Neuron (in vitro differentiated cells): ENCODE results near the gene GPR12.
"Not testable (repeated sequence)": the region's sequence is repeated elsewhere in the genome, so short reads cannot be mapped to it uniquely, and the experiment has no call there.

Experiments
- H2AFZ ChIP-seq: one replicate; pipeline ENCODE4 v1.6.1; 2013; ENCODE audit warnings: low read depth, mild to moderate bottlenecking, inconsistent platforms, low read length, moderate library complexity
- H3K27me3 ChIP-seq: one replicate; pipeline ENCODE4 v1.6.1; 2013; ENCODE audit warnings: low read length; ENCODE audit not compliant: insufficient read depth
- H3K36me3 ChIP-seq: one replicate; pipeline ENCODE4 v1.6.1; 2013; ENCODE audit warnings: low read length; ENCODE audit not compliant: insufficient read depth
- H3K4me1 ChIP-seq: one replicate; pipeline ENCODE4 v1.6.1; 2013; ENCODE audit warnings: low read length; ENCODE audit not compliant: insufficient read depth
- H3K4me3 ChIP-seq: 2 replicates; pipeline ENCODE4 v1.5.1; 2013; ENCODE audit warnings: mild to moderate bottlenecking, low read length, moderate library complexity
- H3K9me3 ChIP-seq: one replicate; pipeline ENCODE4 v1.6.1; 2013; ENCODE audit warnings: low read length

GPR12 gene

GRCh38 chr13:26727122-26727521 lies 33.5 kb downstream of the GPR12 start:
- Histone ChIP-seq H3K27me3 (no peaks in the 10 kb centered on the region), H3K9me3 (no peaks in the 10 kb centered on the region), H3K4me3 (no peak overlapping the region), H3K4me1 (no peaks in the 10 kb centered on the region), H3K36me3 (no peaks in the 10 kb centered on the region), H2AFZ (no peak overlapping the region)

GRCh38 chr13:26726684-26727083 lies 33.9 kb downstream of the GPR12 start:
- H3K4me3 ChIP-seq, result no peak overlapping the region
- no peaks in the 10 kb centered on the region for H3K9me3 ChIP-seq
- no peaks in the 10 kb centered on the region for H3K36me3 ChIP-seq
- no peaks in the 10 kb centered on the region for H3K27me3 ChIP-seq
- peaks cover 2% of the 10 kb centered on the region for H3K4me1 ChIP-seq
- H2AFZ ChIP-seq, result no peak overlapping the region

- not testable (repeated sequence) for H2AFZ ChIP-seq, H3K9me3 ChIP-seq, H3K4me1 ChIP-seq, H3K27me3 ChIP-seq, H3K4me3 ChIP-seq, H3K36me3 ChIP-seq
These were observed 37.0 kb downstream of the GPR12 start for GRCh38 chr13:26723620-26724019.

- Histone ChIP-seq H3K4me3 (no peak overlapping the region), H3K4me1 (peaks cover 5% of the 10 kb centered on the region), H3K36me3 (no peaks in the 10 kb centered on the region)
These were observed 38.3 kb downstream of the GPR12 start for GRCh38 chr13:26722321-26722720.

GRCh38 chr13:26721251-26722121 lies 39.1 kb downstream of the GPR12 start:
- Histone ChIP-seq H3K36me3 (no peaks in the 10 kb centered on the region), H2AFZ (no peak overlapping the region), H3K9me3 (no peaks in the 10 kb centered on the region), H3K4me3 (no peak overlapping the region), H3K4me1 (peaks cover 5% of the 10 kb centered on the region), H3K27me3 (no peaks in the 10 kb centered on the region)

More at GRCh38 chr13:26722321-26722720, 38.3 kb downstream of the GPR12 start:
- no peak overlapping the region for H2AFZ ChIP-seq
- H3K9me3 ChIP-seq, result no peaks in the 10 kb centered on the region
- H3K27me3 ChIP-seq, result no peaks in the 10 kb centered on the region

- Histone ChIP-seq H3K9me3 (no peaks in the 10 kb centered on the region), H2AFZ (no peak overlapping the region), H3K4me1 (peaks cover 5% of the 10 kb centered on the region), H3K4me3 (no peak overlapping the region), H3K27me3 (no peaks in the 10 kb centered on the region), H3K36me3 (no peaks in the 10 kb centered on the region)
These were observed 41.1 kb downstream of the GPR12 start for GRCh38 chr13:26719356-26719945.

- H2AFZ ChIP-seq, result no peak overlapping the region
- H3K4me3 ChIP-seq, result no peak overlapping the region
- H3K36me3 ChIP-seq, result no peaks in the 10 kb centered on the region
- no peaks in the 10 kb centered on the region for H3K27me3 ChIP-seq
- H3K9me3 ChIP-seq, result no peaks in the 10 kb centered on the region
- H3K4me1 ChIP-seq, result peaks cover 5% of the 10 kb centered on the region
These were observed 41.7 kb downstream of the GPR12 start for GRCh38 chr13:26718872-26719271.

GRCh38 chr13:26718146-26718545 lies 42.4 kb downstream of the GPR12 start:
- H3K9me3 ChIP-seq, result no peaks in the 10 kb centered on the region
- no peaks in the 10 kb centered on the region for H3K27me3 ChIP-seq
- peaks cover 5% of the 10 kb centered on the region for H3K4me1 ChIP-seq
- H3K4me3 ChIP-seq, result no peak overlapping the region
- H3K36me3 ChIP-seq, result no peaks in the 10 kb centered on the region
- no peak overlapping the region for H2AFZ ChIP-seq

GRCh38 chr13:26716984-26717383 lies 43.6 kb downstream of the GPR12 start:
- H3K36me3 ChIP-seq, result no peaks in the 10 kb centered on the region
- H3K4me3 ChIP-seq, result no peak overlapping the region
- peaks cover 5% of the 10 kb centered on the region for H3K4me1 ChIP-seq
- H3K27me3 ChIP-seq, result no peaks in the 10 kb centered on the region
- no peak overlapping the region for H2AFZ ChIP-seq
- no peaks in the 10 kb centered on the region for H3K9me3 ChIP-seq

GRCh38 chr13:26713341-26713740 lies 47.2 kb downstream of the GPR12 start:
- Histone ChIP-seq H3K4me1 (no peaks in the 10 kb centered on the region), H3K9me3 (no peaks in the 10 kb centered on the region), H3K4me3 (no peak overlapping the region), H3K27me3 (no peaks in the 10 kb centered on the region), H3K36me3 (no peaks in the 10 kb centered on the region), H2AFZ (no peak overlapping the region)

- Histone ChIP-seq H3K27me3 (no peaks in the 10 kb centered on the region), H3K4me1 (no peaks in the 10 kb centered on the region), H3K9me3 (no peaks in the 10 kb centered on the region), H3K4me3 (no peak overlapping the region), H2AFZ (no peak overlapping the region), H3K36me3 (no peaks in the 10 kb centered on the region)
These were observed 49.4 kb downstream of the GPR12 start for GRCh38 chr13:26711211-26711610.

- H2AFZ ChIP-seq, result no peak overlapping the region
- H3K27me3 ChIP-seq, result no peaks in the 10 kb centered on the region
- H3K4me3 ChIP-seq, result no peak overlapping the region
- no peaks in the 10 kb centered on the region for H3K36me3 ChIP-seq
- no peaks in the 10 kb centered on the region for H3K9me3 ChIP-seq
- H3K4me1 ChIP-seq, result no peaks in the 10 kb centered on the region
These were observed 50.4 kb downstream of the GPR12 start for GRCh38 chr13:26710166-26710565.

GRCh38 chr13:26709461-26709860 lies 51.1 kb downstream of the GPR12 start:
- Histone ChIP-seq H3K27me3 (no peaks in the 10 kb centered on the region), H3K4me3 (no peak overlapping the region), H3K36me3 (no peaks in the 10 kb centered on the region), H3K9me3 (no peaks in the 10 kb centered on the region), H3K4me1 (no peaks in the 10 kb centered on the region), H2AFZ (no peak overlapping the region)

GRCh38 chr13:26708007-26708297 lies 52.6 kb downstream of the GPR12 start:
- H2AFZ ChIP-seq, result no peak overlapping the region
- H3K36me3 ChIP-seq, result no peaks in the 10 kb centered on the region
- no peaks in the 10 kb centered on the region for H3K4me1 ChIP-seq
- no peaks in the 10 kb centered on the region for H3K27me3 ChIP-seq
- H3K4me3 ChIP-seq, result no peak overlapping the region
- no peaks in the 10 kb centered on the region for H3K9me3 ChIP-seq
